Spinal cord (tissue), 10 donors: ENCODE measurements around the gene ITFG2. TPM values are rescaled to one million over a fixed set of nuclear protein-coding genes. Genes with fewer than 3 reads are reported as not detected.

Experiments
- DNase-seq, 6 donors: peaks; one replicate each; pipeline versions ENCODE4 v3.0.0 to v3.0.0-alpha.2; 2013 to 2015; ENCODE audit warnings: low spot score in 6 of 6, low read depth in 4 of 6
- H3K27ac ChIP-seq: one replicate; pipeline ENCODE4 v1.5.1; 2013; ENCODE audit warnings: low read depth, low read length, control low read depth
- H3K27me3 ChIP-seq: one replicate; pipeline ENCODE4 v1.6.1; 2013; ENCODE audit warnings: low read length; ENCODE audit not compliant: control insufficient read depth, insufficient read depth
- H3K36me3 ChIP-seq: one replicate; pipeline ENCODE4 v1.6.1; 2013; ENCODE audit warnings: low read length; ENCODE audit not compliant: control insufficient read depth, insufficient read depth
- H3K4me1 ChIP-seq: one replicate; pipeline ENCODE4 v1.6.1; 2013; ENCODE audit warnings: low read length; ENCODE audit not compliant: control insufficient read depth, insufficient read depth
- H3K4me3 ChIP-seq: one replicate; pipeline ENCODE4 v1.5.1; 2013; ENCODE audit warnings: low read depth, low read length, control low read depth
- H3K9me3 ChIP-seq: one replicate; pipeline ENCODE4 v1.6.1; 2013; ENCODE audit warnings: low read length; ENCODE audit not compliant: control insufficient read depth, insufficient read depth
- WGBS: methylation state at CpG from one replicate; pipeline ENCODE4 v1.1.5; 2013; ENCODE audit warnings: missing lambda C conversion rate; ENCODE audit not compliant: insufficient coverage; 5-methylcytosine and 5-hydroxymethylcytosine counted together
- polyA plus RNA-seq, 2 donors: library from polyadenylated mRNA; unstranded; fragments of 120-200 nt; gene quantifications; one replicate each; pipeline ENCODE4 v1.2.1, GENCODE V29; 2013; ENCODE audit not compliant: insufficient read length in 2 of 2
- total RNA-seq, 2 donors: library from RNA; depleted of rRNA in 1 of 2; stranded (reverse); fragments of 120-200 nt in 1 of 2; fragments of >200 nt in 1 of 2; gene quantifications; one replicate each; pipeline versions ENCODE4 v1.2.3 to v1.2.4, GENCODE V29; 2013 to 2014
- donor health status: healthy.

The ITFG2 gene
- total and polyA plus RNA-seq, 4 donors, result 12.7 to 46.1 (median 35.7) TPM

- no peaks in the 10 kb centered on the region for H3K9me3 ChIP-seq
- H3K36me3 ChIP-seq, result peaks cover 3% of the 10 kb centered on the region
- no peak overlapping the region for H3K27ac ChIP-seq
- 79% methylated on average over 19 of the region's 19 CpGs for WGBS
- no peaks in the 10 kb centered on the region for H3K27me3 ChIP-seq
- no peaks in the 10 kb centered on the region for H3K4me1 ChIP-seq
- no peak overlapping the region for H3K4me3 ChIP-seq
- DNase-seq, result no peak
Observed at GRCh38 chr12:2773199-2773875, 39.1 kb upstream of the ITFG2 start.

GRCh38 chr12:2775431-2775830 is 37.0 kb upstream of the ITFG2 start:
- no peak for DNase-seq
- Histone ChIP-seq H3K4me1 (no peaks in the 10 kb centered on the region), H3K4me3 (no peak overlapping the region), H3K27me3 (no peaks in the 10 kb centered on the region), H3K9me3 (no peaks in the 10 kb centered on the region), H3K36me3 (no peaks in the 10 kb centered on the region), H3K27ac (no peak overlapping the region)
- WGBS, result 73% methylated on average over 5 of the region's 8 CpGs

GRCh38 chr12:2776129-2776806 is 36.2 kb upstream of the ITFG2 start:
- Histone ChIP-seq H3K4me1 (no peaks in the 10 kb centered on the region), H3K27me3 (no peaks in the 10 kb centered on the region), H3K4me3 (no peak overlapping the region), H3K9me3 (no peaks in the 10 kb centered on the region), H3K36me3 (no peaks in the 10 kb centered on the region), H3K27ac (no peak overlapping the region)
- 85% methylated on average over 19 of the region's 20 CpGs for WGBS
- DNase-seq, result no peak

GRCh38 chr12:2779281-2779680 is 33.2 kb upstream of the ITFG2 start:
- Histone ChIP-seq H3K4me1 (peaks cover 12% of the 10 kb centered on the region), H3K4me3 (no peak overlapping the region), H3K36me3 (no peaks in the 10 kb centered on the region), H3K27ac (no peak overlapping the region), H3K9me3 (no peaks in the 10 kb centered on the region), H3K27me3 (no peaks in the 10 kb centered on the region)
- DNase-seq, result no peak
- WGBS, result 64% methylated on average over 3 of the region's 4 CpGs

GRCh38 chr12:2783936-2784600 is 28.4 kb upstream of the ITFG2 start:
- H3K4me3 ChIP-seq, result peak overlapping the region; percentile 4
- peak; percentile 47 to 94 (median 76) for DNase-seq
- 9% methylated on average over 18 of the region's 25 CpGs for WGBS

GRCh38 chr12:2785017-2785416 is 27.5 kb upstream of the ITFG2 start:
- Histone ChIP-seq H3K27me3 (no peaks in the 10 kb centered on the region), H3K9me3 (no peaks in the 10 kb centered on the region), H3K4me3 (no peak overlapping the region), H3K4me1 (peaks cover 12% of the 10 kb centered on the region), H3K36me3 (no peaks in the 10 kb centered on the region), H3K27ac (no peak overlapping the region)
- no peak for DNase-seq
- WGBS, result 29% methylated on average over 1 of the region's 5 CpGs

More at GRCh38 chr12:2783936-2784600, 28.4 kb upstream of the ITFG2 start:
- H3K4me1 ChIP-seq, result peaks cover 12% of the 10 kb centered on the region
- H3K27ac ChIP-seq, result no peak overlapping the region
- no peaks in the 10 kb centered on the region for H3K36me3 ChIP-seq
- no peaks in the 10 kb centered on the region for H3K9me3 ChIP-seq
- H3K27me3 ChIP-seq, result no peaks in the 10 kb centered on the region

- Histone ChIP-seq H3K4me3 (no peak overlapping the region), H3K27ac (no peak overlapping the region), H3K36me3 (no peaks in the 10 kb centered on the region), H3K9me3 (no peaks in the 10 kb centered on the region), H3K27me3 (no peaks in the 10 kb centered on the region), H3K4me1 (peaks cover 16% of the 10 kb centered on the region)
- no peak for DNase-seq
- 100% methylated on average over 3 of the region's 6 CpGs for WGBS
Observed at GRCh38 chr12:2791089-2791488, 21.4 kb upstream of the ITFG2 start.

- H3K9me3 ChIP-seq, result no peaks in the 10 kb centered on the region
- H3K4me1 ChIP-seq, result peaks cover 27% of the 10 kb centered on the region
- H3K4me3 ChIP-seq, result no peak overlapping the region
- no peaks in the 10 kb centered on the region for H3K27me3 ChIP-seq
- peaks cover 11% of the 10 kb centered on the region for H3K36me3 ChIP-seq
- 68% methylated on average over 17 of the region's 25 CpGs for WGBS
- no peak for DNase-seq
- no peak overlapping the region for H3K27ac ChIP-seq
Observed at GRCh38 chr12:2792671-2793500, 19.6 kb upstream of the ITFG2 start.

GRCh38 chr12:2793561-2793960 is 18.9 kb upstream of the ITFG2 start:
- H3K27ac ChIP-seq, result peak overlapping the region; percentile 87
- H3K4me3 ChIP-seq, result peak overlapping the region; percentile 61
- H3K36me3 ChIP-seq, result peaks cover 13% of the 10 kb centered on the region
- no peaks in the 10 kb centered on the region for H3K9me3 ChIP-seq
- DNase-seq, result no peak
- 90% methylated on average over 20 of the region's 21 CpGs for WGBS
- H3K27me3 ChIP-seq, result no peaks in the 10 kb centered on the region
- peaks cover 28% of the 10 kb centered on the region for H3K4me1 ChIP-seq
